ENCODE data around the gene TNFAIP3. TPM values are rescaled to one million over a fixed set of nuclear protein-coding genes. Genes with fewer than 3 reads are reported as not detected.

The TNFAIP3 gene
- total and polyA plus RNA-seq, 2 of the 4 experiments (the other 2 are of a cell fraction), result 5.0 to 14.2 TPM

GRCh38 chr6:137820425-137820824 lies 46.6 kb upstream of the TNFAIP3 start:
- Histone ChIP-seq H3K27ac (ENCODE audit: insufficient read depth, low read length) (no peak overlapping the region), H2BK15ac (ENCODE audit: low read depth, low read length) (peak overlapping the region; percentile 47; the same call in 1 of the 3 replicates), H4K5ac (ENCODE audit: low read depth, low read length) (no peak overlapping the region), H4K91ac (ENCODE audit: insufficient read depth, low read depth, low read length) (no peak overlapping the region), H3K4me2 (ENCODE audit: low read depth, low read length) (no peak overlapping the region), H3K14ac (replicated peaks; ENCODE audit: low read depth, low read length) (no peak overlapping the region; the same call in 1 of the 2 replicates), H3K9me1 (ENCODE audit: insufficient read depth, low read length) (peaks cover 9% of the 10 kb centered on the region), H3K23ac (ENCODE audit: low read depth, low read length) (no peak overlapping the region; the same call in 1 of the 2 replicates), H3K36me3 (ENCODE audit: control insufficient read depth, insufficient read depth, low read length) (no peaks in the 10 kb centered on the region), H2BK20ac (ENCODE audit: low read depth, low read length) (0 out of 2 replicates have a peak overlapping the region, but pooled peaks have one; percentile 28), H3K9ac (ENCODE audit: low read depth, low read length) (no peak overlapping the region), H4K8ac (ENCODE audit: low read depth in 2 of 2, low read length in 2 of 2) (0 out of 4 replicates have a peak overlapping the region, but pooled peaks of 1 of the 2 experiments have one; percentile 35), H3K18ac (ENCODE audit: low read depth, low read length) (no peak overlapping the region), H4K20me1 (ENCODE audit: insufficient read depth, low read length) (no peaks in the 10 kb centered on the region), H2AK5ac (ENCODE audit: low read depth, low read length) (peak overlapping the region; percentile 80), H2BK120ac (ENCODE audit: low read depth, low read length) (0 out of 2 replicates have a peak overlapping the region, but pooled peaks have one; percentile 42), H3K4me1 (ENCODE audit: control insufficient read depth, insufficient read depth, low read length) (peaks cover 9% of the 10 kb centered on the region), H2AFZ (replicated peaks; ENCODE audit: low read length, poor library complexity) (peak overlapping the region; percentile 34), H3K9me3 (ENCODE audit: control insufficient read depth, insufficient read depth, low read length) (no peaks in the 10 kb centered on the region), H3K4me3 (ENCODE audit: insufficient read depth, low read depth, low read length) (no peak overlapping the region), H3K79me1 (ENCODE audit: low read depth in 1 of 2, low read length in 2 of 2) (no peaks in the 10 kb centered on the region), H2BK5ac (ENCODE audit: low read depth, low read length, poor library complexity, severe bottlenecking) (no peak overlapping the region), H3K4ac (ENCODE audit: low read depth, low read length) (peak overlapping the region; percentile 48; the same call in 1 of the 2 replicates), H3K27me3 (ENCODE audit: control insufficient read depth, insufficient read depth, low read length) (no peaks in the 10 kb centered on the region), H2AK9ac (replicated peaks; ENCODE audit: low read depth, low read length, poor library complexity) (no peak overlapping the region), H3K56ac (ENCODE audit: extremely low read depth, insufficient read depth, low read length) (no peak overlapping the region)
- WGBS, 2 experiments (ENCODE audit: extremely low coverage in 2 of 2, insufficient read length in 1 of 2), result no CpG with 5 or more reads among the region's 2 CpGs
- POLR2A ChIA-PET (ENCODE audit: unreplicated experiment), result no interaction called here
- DNase-seq (peak; percentile 74), ATAC-seq (ENCODE audit: low read depth) (0 out of 2 replicates have a peak, but pooled peaks have one; percentile 25)
- dilution Hi-C loops (cut with HindIII; ENCODE audit: low sequenced_read_pairs, unreplicated experiment) (no loop called here), intact Hi-C loops (cut with micrococcal nuclease) (no loop called here), in situ Hi-C loops (cut with MboI; ENCODE audit: low sequenced_read_pairs) (no loop called here)
- CTCF ChIA-PET, result no interaction called here
- BruUV-seq (replicated peaks), result no TSS peak
- TF ChIP-seq MXI1 (IDR thresholded peaks at IDR 0.05; ENCODE audit: borderline replicate concordance, low read depth, low read length) (no peak), RFX5 (IDR thresholded peaks at IDR 0.05; ENCODE audit: low read depth, low read length) (no peak), RCOR1 (IDR thresholded peaks at IDR 0.05; ENCODE audit: insufficient replicate concordance, low read length) (no peak), ELK1 (IDR thresholded peaks at IDR 0.05; ENCODE audit: borderline replicate concordance, low read depth, low read length) (no peak), FOS (IDR thresholded peaks at IDR 0.05; ENCODE audit: low read depth, low read length) (no peak), MAFK (IDR thresholded peaks at IDR 0.05; ENCODE audit: low read depth, low read length) (no peak)
